HG02642 (cell line): ENCODE results near the gene FMN1.

Experiments
- ATAC-seq: cut with Tn5 transposase; IDR thresholded peaks from one replicate; pipeline ENCODE4 v1.9.1; 2021; ENCODE audit warnings: mild to moderate bottlenecking; ENCODE audit not compliant: unreplicated experiment, poor library complexity

The FMN1 gene

GRCh38 chr15:32766101-32766500 is 428.4 kb downstream of the FMN1 start:
- ATAC-seq: no peak

DNA sequence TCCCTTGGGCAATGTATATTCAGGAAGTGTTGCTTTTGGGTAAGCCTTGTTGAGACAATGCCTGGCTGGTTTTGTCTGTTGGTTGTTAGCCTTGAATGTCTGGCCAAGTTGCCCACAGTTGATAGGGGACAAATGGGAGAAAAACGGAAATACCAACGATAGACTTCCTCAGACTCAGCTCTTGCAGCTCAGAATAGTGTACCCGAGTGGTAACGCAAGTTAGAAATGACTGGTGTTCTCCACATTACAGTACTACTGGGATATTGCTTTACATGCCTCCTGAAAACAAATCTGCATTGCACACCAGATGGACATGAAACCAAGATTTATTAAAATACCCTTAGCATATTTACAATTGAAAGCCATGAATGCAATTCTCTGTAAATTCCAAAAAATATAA is 429.3 kb downstream of the FMN1 start:
- ATAC-seq: no peak

DNA sequence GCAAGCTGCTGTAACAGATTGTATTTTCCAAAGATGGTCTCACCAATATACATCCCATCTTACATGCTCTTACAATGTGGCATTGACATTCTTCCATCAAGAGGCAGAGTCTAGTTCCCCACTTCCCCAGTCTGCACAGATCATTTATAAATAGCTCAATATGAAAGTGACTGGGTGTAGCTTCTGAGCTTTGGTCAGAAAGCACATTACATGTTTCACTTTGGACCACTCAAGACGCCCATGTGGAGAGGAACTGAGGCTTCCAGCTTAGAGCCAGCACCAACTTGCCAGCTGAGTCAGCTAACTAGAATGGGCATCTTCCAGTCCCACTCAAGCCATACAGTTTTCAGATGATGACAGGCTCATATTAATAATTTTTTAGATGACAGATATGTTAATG is 431.2 kb downstream of the FMN1 start:
- no peak for ATAC-seq

DNA sequence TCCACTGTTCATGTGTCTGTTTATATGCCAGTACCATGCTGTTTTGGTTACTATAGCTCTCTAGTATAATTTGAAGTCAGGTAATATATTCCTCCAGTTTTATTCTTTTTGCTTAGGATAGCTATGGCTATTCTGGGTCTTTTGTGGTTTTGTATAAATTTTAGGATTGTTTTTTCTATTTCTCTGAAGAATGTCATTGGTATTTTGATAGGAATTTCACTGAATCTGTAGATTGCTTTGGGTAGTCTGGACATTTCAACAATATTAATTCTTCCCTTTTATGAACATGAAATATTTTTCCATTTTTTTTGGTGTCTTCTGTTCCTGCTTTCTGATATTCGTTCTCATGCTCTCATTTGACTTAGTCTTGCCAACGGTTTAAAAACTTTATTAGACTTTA is 437.1 kb downstream of the FMN1 start:
- no peak for ATAC-seq

GRCh38 chr15:32750979-32751378 is 443.5 kb downstream of the FMN1 start:
- no peak for ATAC-seq

- ATAC-seq: no peak
Measured at GRCh38 chr15:32747921-32748342, 446.6 kb downstream of the FMN1 start.

DNA sequence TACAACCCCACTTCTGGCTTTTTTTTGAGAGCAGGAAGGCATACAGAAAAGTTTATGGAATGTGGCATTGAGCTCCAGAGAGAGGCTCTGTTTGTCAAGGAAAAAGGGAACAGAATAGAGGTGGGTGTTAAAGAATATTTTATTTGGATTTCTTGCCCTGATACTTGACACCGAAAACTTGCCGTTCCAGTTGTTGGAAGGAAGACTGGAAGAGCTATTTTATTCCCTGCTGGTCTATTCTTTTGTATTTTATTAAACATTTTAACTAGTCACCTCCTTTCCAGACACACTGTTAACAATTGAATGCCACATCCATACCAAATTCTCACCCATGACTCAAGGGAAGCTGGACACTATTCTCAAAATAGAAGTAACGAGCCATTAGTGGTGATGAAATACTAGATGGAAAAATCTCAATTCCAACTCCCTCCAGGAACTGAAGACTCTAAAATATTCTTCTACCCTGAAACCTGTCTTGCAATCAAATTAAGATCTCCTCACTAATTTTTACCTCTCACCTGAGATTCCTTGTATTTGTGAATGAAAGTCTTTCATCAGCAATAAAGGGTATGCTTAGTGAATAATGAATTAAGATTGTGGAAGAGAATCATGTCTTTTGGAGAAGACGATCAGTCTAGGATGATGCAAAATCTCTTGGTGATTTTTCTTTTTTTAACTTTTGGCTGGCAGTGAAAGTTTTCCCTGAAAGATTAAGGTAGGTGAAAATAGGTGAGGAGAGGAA is 448.2 kb downstream of the FMN1 start:
- ATAC-seq: no peak

- ATAC-seq: no peak
Measured at GRCh38 chr15:32743411-32744140, 450.9 kb downstream of the FMN1 start.

DNA sequence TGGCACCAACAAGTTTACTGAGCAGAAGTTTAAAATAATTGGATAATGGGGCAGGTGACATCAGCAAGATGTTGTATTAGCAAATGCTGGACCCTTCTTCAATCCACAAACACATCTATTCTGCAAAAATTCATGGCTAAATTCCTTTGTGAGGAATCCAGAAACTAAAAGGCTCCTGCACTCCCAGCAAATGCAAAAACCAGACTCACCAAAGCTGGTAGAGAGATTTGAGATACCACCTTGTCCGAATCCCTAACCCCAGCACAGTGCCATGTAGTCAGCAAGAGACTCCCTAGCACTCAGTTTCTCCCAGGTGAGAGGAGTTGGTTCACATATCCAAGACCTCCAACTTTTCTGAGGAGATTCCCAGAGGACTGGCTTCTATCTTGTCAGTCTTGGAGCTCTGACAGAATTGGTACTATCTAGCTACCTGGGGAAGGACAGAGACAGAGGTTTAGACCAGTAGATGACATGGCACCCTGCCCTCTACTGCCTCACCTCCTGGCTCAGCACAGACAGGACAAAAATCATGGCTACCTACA is 454.9 kb downstream of the FMN1 start:
- no peak for ATAC-seq

DNA sequence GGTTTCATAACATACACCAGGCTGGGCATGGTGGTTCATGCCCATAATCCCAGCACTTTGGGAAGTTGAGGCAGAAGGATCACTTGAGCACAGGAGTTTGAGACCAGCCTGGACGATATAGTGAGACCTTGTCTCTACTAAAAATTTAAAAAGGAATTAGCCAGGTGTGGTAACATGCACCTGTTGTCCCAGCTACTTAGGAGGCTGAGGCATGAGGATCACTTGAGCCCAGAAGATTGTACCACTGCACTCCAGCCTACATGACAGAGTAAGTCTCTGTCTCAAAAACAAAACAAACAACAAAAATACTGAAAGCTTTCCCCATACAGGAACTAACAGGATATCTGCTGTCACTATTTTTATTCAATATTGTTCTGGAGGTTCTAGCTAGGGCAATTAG is 455.8 kb downstream of the FMN1 start:
- no peak for ATAC-seq

DNA sequence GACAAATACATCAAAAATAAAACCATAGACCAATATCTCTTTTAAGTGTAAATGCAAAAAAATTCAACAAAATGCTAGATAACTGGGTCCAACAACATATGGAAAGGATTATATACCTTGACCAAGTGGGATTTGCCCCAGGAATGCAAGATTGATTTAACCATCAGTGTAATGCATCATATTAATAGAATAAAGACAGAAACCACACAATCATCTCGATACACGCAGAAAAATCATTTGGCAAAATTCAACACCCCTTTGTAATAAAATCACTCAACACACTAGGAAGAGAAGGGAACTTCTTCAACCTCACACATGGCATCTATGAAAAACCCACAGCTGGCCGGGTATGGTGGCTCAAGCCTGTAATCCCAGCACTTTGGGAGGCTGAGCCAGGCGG is 457.2 kb downstream of the FMN1 start:
- no peak for ATAC-seq

DNA sequence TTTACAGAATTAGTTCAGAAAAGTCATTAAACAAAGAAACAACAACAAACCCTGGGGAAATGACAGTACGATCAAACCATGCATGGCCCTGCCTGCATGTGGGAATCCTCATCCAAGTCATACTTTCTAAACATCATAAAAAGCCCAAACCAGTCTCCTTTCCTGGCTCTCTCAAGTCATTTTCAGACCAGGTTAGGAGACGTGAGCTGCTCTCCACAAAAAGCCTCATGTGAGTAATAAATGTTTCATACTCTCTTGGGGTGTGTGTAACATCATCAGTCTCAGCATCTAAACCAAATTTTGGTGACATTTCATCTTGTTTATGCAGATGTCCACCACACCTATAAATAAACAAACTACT is 457.8 kb downstream of the FMN1 start:
- no peak for ATAC-seq

GRCh38 chr15:32735989-32736700 is 458.4 kb downstream of the FMN1 start:
- no peak for ATAC-seq

DNA sequence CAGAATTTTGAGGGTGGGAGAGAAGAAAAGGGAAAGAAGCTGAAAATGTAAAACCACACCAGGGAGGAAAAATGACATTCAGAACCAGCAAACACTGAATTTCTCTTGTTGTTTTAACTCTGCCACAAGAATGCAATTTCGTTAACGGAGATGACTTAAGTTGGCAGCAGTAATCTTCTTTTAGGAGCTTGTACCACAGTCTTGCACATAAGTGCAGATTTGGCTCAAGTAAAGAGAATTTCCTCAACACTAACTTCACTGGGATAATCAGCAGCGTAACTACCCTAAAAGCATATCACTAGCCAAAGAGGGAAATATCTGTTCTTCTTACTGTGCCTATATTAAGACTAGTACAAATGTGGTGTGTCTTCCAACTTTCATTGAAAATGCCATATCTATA is 461.2 kb downstream of the FMN1 start:
- no peak for ATAC-seq

DNA sequence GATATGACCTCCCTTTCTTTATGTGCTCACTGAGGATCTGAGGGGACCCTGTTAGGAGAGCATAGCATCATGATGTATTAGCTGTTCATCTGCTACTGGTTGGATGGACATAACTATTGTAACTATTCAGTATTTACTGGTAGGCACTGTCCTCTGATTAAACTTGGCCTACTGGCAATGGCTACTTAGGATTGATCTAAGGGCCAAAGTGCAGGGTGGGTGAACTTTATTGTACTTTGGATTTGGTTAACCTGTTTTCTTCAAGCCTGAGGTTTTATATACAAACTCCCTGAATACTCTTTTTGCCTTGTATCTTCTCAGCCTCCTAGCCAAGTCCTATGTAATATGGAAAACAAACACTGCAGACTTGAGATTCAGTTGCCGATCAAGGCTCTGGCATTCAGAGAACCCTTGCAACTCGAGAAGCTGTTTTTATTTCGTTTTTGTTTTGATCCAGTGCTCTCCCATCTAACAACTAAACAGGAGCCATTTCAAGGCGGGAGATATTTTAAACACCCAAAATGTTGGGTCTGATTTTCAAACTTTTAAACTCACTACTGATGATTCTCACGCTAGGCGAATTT is 461.8 kb downstream of the FMN1 start:
- no peak for ATAC-seq

- no peak for ATAC-seq
Measured at GRCh38 chr15:32730677-32731654, 463.5 kb downstream of the FMN1 start.

DNA sequence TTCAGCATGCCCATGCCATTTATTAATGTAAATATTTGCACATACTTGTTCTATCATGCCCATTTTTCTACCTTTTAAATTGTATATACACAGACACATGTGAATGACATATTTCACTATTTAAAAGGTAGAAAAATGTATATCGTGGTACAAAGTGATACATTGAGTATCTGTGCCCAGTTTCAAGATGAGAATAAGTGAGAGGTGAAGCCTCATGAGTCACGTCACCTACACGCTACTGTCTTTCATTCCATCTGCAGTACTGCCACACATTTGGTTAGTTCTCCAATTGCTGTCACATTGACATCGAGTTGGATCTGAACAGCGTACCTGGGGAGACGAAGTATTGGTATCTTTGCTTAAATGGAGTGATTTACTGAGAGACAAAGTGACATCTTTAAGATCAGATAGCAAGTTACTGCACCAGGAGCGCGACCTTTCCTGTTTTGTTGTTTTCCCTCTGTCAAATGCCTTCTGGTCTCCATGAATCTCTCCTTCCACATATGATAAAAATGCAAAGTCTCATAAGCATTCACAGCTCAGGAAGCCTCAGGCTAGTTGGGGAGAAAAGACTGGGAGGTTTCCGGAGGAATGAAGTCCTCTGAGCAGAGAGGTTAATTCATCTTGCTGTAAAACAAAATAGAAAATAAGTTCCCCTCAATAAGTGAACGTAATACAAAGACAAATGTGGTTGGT is 464.7 kb downstream of the FMN1 start:
- no peak for ATAC-seq

- ATAC-seq: peak; percentile 93
Measured at GRCh38 chr15:32723171-32723948, 471.2 kb downstream of the FMN1 start.
